ENCODE results near the gene DTNBP1. TPM values are rescaled to one million over a fixed set of nuclear protein-coding genes. Genes with fewer than 3 reads are reported as not detected.

Gene DTNBP1
- total RNA-seq, 8 experiments from 2014 or later, result 7.2 to 32.5 (median 17.0) TPM

DNA sequence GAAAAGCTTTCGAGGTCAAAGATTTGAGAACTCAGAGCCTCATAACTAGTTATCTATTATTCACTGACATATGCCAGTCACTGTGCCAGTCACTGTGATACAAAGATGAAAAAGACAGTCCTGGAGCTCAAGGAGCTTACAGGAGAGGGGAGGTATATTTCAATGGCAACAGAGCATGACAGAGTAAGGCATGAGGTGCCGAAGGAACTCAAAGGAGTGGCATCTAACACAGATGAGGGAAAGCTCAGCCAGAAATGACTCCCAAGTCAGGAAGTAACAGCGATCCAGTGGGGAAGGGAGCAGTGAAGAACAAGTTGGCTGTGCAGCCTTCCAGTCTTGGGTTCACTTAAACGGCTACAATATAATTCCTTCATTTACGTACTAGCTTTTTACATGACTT is 46.6 kb downstream of the DTNBP1 start:
- Histone ChIP-seq H3K4me1 (replicated peaks in 1 of 2) (peaks cover 8 to 9% of the 10 kb centered on the region in 2 donors), H3K27ac (no peak overlapping the region), H3K4me3 (no peak overlapping the region)
- WGBS, 10 experiments, result 20 to 100% (median 70%) methylated on average over 1 to 5 of the region's 5 CpGs
- in situ Hi-C loops (cut with MboI; ENCODE audit: low pct_unique_long_range_greater_than_20kb in 2 of 9, low sequenced_read_pairs in 9 of 9, unreplicated experiment in 9 of 9), result loop anchor here in 3 of 9 experiments (25.0 kb wide), 2 partner anchors 104 to 1479 kb away; no protein-coding TSS in a partner anchor
- peak in 2 of 8 experiments; percentile 18 to 28 for ATAC-seq (replicated peaks in 6 of 8)

DNA sequence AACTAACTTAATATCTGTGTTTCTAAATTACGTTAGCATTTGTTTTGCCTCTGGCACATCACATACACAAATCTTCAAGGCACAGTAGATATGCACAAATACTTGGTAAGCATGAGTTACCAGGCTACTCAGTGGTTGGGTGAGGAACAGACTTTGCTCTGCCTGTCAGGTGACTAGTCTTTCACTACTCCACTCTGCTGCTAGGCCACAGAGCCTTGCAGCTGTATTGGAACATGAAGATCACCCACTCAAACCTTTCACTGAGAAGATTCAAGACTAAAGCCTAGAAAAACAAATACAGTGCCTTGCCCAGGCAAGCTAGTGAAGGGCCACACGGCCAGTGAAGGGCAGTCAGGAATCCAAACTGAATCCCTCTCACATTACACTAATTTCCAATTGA is 47.0 kb downstream of the DTNBP1 start:
- H3K27ac ChIP-seq, result no peak overlapping the region
- in situ Hi-C loops (cut with MboI; ENCODE audit: low pct_unique_long_range_greater_than_20kb in 2 of 9, low sequenced_read_pairs in 9 of 9, unreplicated experiment in 9 of 9), result loop anchor here in 3 of 9 experiments (25.0 kb wide), 2 partner anchors 104 to 1479 kb away; no protein-coding TSS in a partner anchor
- no peak overlapping the region for H3K4me3 ChIP-seq
- 67 to 100% (median 88%) methylated on average over 1 to 2 of the region's 2 CpGs; no CpG with 5 or more reads in 2 of the 10 experiments for WGBS, 10 experiments
- peaks cover 3 to 5% of the 10 kb centered on the region in 2 donors for H3K4me1 ChIP-seq (replicated peaks in 1 of 2)
- peak in 4 of 8 experiments; percentile 37 to 88 (median 74) for ATAC-seq (replicated peaks in 6 of 8)

DNA sequence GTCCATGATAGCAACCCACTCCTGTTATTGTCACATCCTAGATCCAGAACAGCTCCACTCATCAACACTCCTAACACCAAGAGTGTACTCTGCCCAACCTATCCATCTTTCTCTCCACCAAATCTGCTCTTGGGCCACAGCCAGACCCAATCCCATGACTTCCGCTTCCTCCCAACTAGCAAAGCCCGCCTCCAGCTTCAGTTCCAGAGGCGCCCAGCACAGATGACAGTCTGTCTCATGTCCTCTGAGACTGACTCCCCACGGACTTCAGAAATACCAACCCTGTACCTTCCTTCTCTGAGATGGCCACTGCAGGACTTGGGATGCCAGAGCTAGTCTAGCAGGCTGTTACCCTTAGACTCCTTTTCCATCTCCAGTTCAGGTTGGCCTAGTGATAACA is 48.6 kb downstream of the DTNBP1 start:
- 62 to 100% (median 100%) methylated on average over 1 to 4 of the region's 4 CpGs; no CpG with 5 or more reads in 5 of the 10 experiments for WGBS, 10 experiments
- in situ Hi-C loops (cut with MboI; ENCODE audit: low pct_unique_long_range_greater_than_20kb in 2 of 9, low sequenced_read_pairs in 9 of 9, unreplicated experiment in 9 of 9), result loop anchor here in 3 of 9 experiments (25.0 kb wide), 2 partner anchors 102 to 1477 kb away; no protein-coding TSS in a partner anchor

DNA sequence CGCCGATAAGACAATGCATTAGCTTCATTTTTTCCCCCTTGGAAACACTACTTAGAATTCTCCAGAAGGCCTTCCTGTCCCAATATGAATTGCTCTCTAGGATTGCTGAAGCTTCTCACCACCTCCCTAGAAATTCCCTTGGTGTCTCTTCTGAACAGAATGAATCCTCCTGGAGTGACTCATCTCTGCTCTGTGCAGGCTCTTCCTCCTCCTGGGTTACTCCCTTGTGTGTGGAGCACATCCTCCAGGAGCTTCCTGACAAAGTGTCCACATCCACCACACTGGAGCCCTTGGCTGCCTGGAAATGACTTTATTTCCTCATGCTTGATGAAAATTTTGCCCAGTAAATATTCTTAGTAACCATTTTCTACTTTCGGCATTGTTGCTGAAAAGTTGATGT is 54.4 kb downstream of the DTNBP1 start:
- ATAC-seq (replicated peaks in 6 of 8), result peak in 7 of 8 experiments; percentile 22 to 82 (median 42)
- Histone ChIP-seq H3K4me1 (replicated peaks in 1 of 2) (no peaks in the 10 kb centered on the region), H3K27ac (no peak overlapping the region), H3K4me3 (no peak overlapping the region)
- WGBS, 10 experiments, result 14 to 100% (median 69%) methylated on average over 1 to 3 of the region's 3 CpGs; no CpG with 5 or more reads in 2 of the 10 experiments
- in situ Hi-C loops (cut with MboI; ENCODE audit: low pct_unique_long_range_greater_than_20kb in 2 of 9, low sequenced_read_pairs in 9 of 9, unreplicated experiment in 9 of 9), result loop anchor here in 3 of 9 experiments (25.0 kb wide), 2 partner anchors 96 to 1471 kb away; no protein-coding TSS in a partner anchor

More for the DNA sequence above, 48.6 kb downstream of the DTNBP1 start:
- no peak for ATAC-seq (replicated peaks in 6 of 8)
- Histone ChIP-seq H3K4me1 (replicated peaks in 1 of 2) (peaks cover 0 to 5% of the 10 kb centered on the region in 2 donors), H3K27ac (no peak overlapping the region), H3K4me3 (no peak overlapping the region)

DNA sequence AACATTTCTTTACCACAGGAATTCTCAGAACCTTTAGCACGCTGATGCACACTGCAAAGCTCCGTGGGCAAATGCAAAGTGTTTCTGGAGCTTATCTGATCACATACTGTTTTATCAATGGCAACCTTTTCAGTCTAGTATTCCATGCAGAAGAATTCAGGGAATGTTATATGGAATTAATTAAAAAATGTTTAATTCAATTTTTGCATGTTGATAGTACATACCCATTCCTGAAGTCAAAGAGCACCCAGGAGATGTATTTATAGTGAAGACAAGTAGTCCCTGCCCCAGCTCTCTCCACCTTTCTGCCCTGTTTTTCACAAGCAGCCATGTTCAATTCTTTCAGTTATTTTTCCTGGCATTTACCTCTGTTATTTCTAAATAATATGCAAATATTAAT is 55.2 kb downstream of the DTNBP1 start:
- no peak overlapping the region for H3K4me3 ChIP-seq
- peak in 1 of 8 experiments; percentile 16 for ATAC-seq (replicated peaks in 6 of 8)
- H3K4me1 ChIP-seq (replicated peaks in 1 of 2), result no peaks in the 10 kb centered on the region
- in situ Hi-C loops (cut with MboI; ENCODE audit: low pct_unique_long_range_greater_than_20kb in 2 of 9, low sequenced_read_pairs in 9 of 9, unreplicated experiment in 9 of 9), result loop anchor here in 3 of 9 experiments (25.0 kb wide), 2 partner anchors 95 to 1470 kb away; no protein-coding TSS in a partner anchor
- 0 to 92% (median 80%) methylated on average over 2 of the region's 2 CpGs; no CpG with 5 or more reads in 5 of the 10 experiments for WGBS, 10 experiments
- H3K27ac ChIP-seq, result no peak overlapping the region

DNA sequence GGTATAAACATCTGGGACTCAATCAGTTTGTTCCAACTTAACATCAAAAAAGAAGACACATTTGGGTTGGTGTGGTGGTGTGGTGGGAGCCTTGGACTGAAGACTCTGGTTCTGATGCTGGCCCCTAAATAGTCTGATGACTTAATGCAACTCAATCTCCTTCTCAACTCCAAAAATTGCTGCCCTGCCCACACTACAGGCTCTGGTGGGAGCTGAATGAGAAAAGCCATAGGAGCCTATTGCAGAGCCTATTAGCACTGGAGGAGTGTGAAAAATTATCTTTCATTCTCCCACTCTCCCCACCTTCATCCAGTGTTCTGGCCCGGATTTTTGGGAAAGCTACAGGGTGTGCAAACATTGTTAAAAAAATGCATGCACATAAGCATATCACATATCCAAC is 56.5 kb downstream of the DTNBP1 start:
- no peaks in the 10 kb centered on the region for H3K4me1 ChIP-seq (replicated peaks in 1 of 2)
- H3K4me3 ChIP-seq, result no peak overlapping the region
- peak in 3 of 8 experiments; percentile 32 to 46 (median 34) for ATAC-seq (replicated peaks in 6 of 8)
- in situ Hi-C loops (cut with MboI; ENCODE audit: low pct_unique_long_range_greater_than_20kb in 2 of 9, low sequenced_read_pairs in 9 of 9, unreplicated experiment in 9 of 9), result loop anchor here in 3 of 9 experiments (25.0 kb wide), 2 partner anchors 94 to 1469 kb away; no protein-coding TSS in a partner anchor
- H3K27ac ChIP-seq, result no peak overlapping the region
- 0 to 100% (median 80%) methylated on average over 1 of the region's 1 CpG for WGBS, 10 experiments

DNA sequence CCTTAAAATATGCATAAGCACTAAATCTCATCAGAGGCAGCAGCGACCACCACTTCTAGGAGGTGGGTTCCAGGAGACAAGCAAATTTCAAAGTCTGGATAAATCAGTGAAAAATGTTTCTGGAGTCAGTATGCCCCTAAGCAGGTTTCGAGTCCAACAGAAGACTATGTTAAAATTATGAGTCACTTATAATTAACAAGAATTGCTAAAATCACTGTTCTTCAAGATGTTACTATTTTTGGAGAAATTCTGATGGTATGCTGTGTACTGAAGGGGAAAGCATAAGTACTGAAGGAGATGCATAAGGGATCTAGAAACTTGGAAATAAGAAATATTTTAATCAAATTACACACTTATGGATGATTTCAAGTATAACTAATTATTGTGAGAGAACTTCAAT is 58.0 kb downstream of the DTNBP1 start:
- H3K4me3 ChIP-seq, result no peak overlapping the region
- no peak overlapping the region for H3K27ac ChIP-seq
- H3K4me1 ChIP-seq (replicated peaks in 1 of 2), result no peaks in the 10 kb centered on the region
- in situ Hi-C loops (cut with MboI; ENCODE audit: low pct_unique_long_range_greater_than_20kb in 2 of 9, low sequenced_read_pairs in 9 of 9, unreplicated experiment in 9 of 9), result loop anchor here in 3 of 9 experiments (25.0 kb wide), 2 partner anchors 93 to 1468 kb away; no protein-coding TSS in a partner anchor
- WGBS, 10 experiments, result 0 to 100% (median 88%) methylated on average over 1 to 2 of the region's 2 CpGs
- ATAC-seq (replicated peaks in 6 of 8), result peak in 3 of 8 experiments; percentile 62 to 65 (median 64)

DNA sequence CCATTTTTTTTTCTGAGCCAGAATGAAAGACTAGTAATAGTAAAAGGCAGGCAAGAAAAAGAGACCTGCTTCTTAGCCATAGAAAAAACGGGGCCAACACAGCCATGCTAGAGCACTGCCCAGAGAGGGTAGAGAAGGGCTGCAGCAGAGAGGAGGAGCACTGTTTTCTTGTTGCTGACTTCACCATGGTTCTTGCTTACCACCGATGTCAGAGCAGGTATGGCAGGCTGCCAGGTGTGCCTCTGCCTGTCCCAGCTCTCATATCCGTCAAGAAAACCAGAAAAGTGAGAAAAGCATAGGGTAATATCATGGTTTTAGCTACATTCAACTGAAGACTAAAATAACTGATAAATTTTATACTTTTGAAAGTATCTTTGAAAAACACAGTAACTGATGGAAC is 60.7 kb downstream of the DTNBP1 start:
- WGBS, 10 experiments, result 60 to 100% (median 86%) methylated on average over 1 to 3 of the region's 3 CpGs; no CpG with 5 or more reads in 1 of the 10 experiments
- no peak overlapping the region for H3K27ac ChIP-seq

DNA sequence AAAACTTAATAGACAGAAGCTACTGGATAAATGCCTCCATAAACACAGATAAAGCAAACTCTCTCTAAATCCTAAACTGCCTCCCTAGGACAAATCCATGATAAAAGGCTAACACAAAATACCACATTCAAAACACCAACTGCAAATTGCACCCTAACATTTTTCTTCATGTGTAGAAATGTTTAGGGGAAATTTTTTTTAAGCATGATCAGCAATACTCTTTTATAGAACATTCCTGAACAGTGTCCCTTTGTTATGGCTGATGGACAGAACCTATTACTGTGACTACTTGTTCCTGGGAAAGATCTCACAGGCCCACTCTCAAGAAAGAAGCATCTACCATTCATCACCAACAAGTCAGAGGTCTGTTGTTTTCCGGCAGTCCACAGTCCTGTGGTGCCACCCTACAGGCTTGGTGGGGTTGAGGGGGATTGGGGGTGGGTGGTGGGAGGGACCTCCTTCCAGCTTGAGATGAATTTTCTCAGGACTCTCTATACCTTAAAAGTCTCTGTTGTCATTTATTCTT is 64.5 kb downstream of the DTNBP1 start:
- no CpG with 5 or more reads among the region's 1 CpG for WGBS, 10 experiments
- no peak overlapping the region for H3K4me3 ChIP-seq
- in situ Hi-C loops (cut with MboI; ENCODE audit: low pct_unique_long_range_greater_than_20kb in 2 of 9, low sequenced_read_pairs in 9 of 9, unreplicated experiment in 9 of 9), result no loop called here
- peak in 5 of 8 experiments; percentile 38 to 73 (median 53) for ATAC-seq (replicated peaks in 6 of 8)
- H3K4me1 ChIP-seq (replicated peaks in 1 of 2), result peaks cover 2 to 3% of the 10 kb centered on the region in 2 donors
- no peak overlapping the region for H3K27ac ChIP-seq

More for the DNA sequence above, 60.7 kb downstream of the DTNBP1 start:
- no peak overlapping the region for H3K4me3 ChIP-seq
- no peak for ATAC-seq (replicated peaks in 6 of 8)
- peaks cover 2 to 3% of the 10 kb centered on the region in 2 donors for H3K4me1 ChIP-seq (replicated peaks in 1 of 2)
- in situ Hi-C loops (cut with MboI; ENCODE audit: low pct_unique_long_range_greater_than_20kb in 2 of 9, low sequenced_read_pairs in 9 of 9, unreplicated experiment in 9 of 9), result loop anchor here in 3 of 9 experiments (25.0 kb wide), 2 partner anchors 90 to 1465 kb away; no protein-coding TSS in a partner anchor

DNA sequence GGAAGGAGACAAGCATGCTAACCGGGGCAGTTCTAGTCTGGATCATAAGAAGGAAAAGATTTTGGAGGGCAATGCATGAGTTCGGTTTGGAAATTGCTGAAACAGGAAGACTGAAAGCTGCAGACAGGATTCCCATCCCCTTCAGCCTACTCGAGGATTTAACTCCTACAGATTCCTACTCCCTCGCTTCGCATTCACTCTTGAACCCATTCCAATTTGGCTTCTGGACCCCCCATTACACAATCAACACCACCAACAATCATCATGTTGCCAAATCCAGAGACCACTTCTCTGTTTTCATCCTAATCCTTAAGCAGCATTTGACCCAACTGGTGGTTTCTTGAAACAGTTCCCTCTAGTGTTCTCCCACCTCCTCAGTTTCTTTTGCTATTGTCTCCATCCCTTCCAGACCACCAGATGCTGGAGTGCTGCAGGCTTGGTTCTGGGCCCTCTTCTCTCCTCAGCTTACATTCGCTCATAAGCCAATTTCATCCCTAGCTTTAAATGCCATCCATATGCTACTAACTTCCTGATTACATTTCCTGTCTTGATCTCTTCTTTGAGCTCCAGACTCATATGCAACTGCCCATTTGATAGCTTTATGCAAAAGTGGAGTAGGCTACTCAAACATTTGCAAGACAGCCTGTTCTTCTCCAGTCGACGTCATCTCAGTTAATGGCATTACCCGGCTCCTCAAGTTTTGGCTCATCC is 66.5 kb downstream of the DTNBP1 start:
- WGBS, 10 experiments, result 59 to 100% (median 93%) methylated on average over 1 to 8 of the region's 9 CpGs; no CpG with 5 or more reads in 1 of the 10 experiments
- H3K27ac ChIP-seq, result no peak overlapping the region
- in situ Hi-C loops (cut with MboI; ENCODE audit: low pct_unique_long_range_greater_than_20kb in 2 of 9, low sequenced_read_pairs in 9 of 9, unreplicated experiment in 9 of 9), result no loop called here
- peaks cover 2 to 3% of the 10 kb centered on the region in 2 donors for H3K4me1 ChIP-seq (replicated peaks in 1 of 2)
- peak in 2 of 8 experiments; percentile 13 to 57 for ATAC-seq (replicated peaks in 6 of 8)
- H3K4me3 ChIP-seq, result no peak overlapping the region

DNA sequence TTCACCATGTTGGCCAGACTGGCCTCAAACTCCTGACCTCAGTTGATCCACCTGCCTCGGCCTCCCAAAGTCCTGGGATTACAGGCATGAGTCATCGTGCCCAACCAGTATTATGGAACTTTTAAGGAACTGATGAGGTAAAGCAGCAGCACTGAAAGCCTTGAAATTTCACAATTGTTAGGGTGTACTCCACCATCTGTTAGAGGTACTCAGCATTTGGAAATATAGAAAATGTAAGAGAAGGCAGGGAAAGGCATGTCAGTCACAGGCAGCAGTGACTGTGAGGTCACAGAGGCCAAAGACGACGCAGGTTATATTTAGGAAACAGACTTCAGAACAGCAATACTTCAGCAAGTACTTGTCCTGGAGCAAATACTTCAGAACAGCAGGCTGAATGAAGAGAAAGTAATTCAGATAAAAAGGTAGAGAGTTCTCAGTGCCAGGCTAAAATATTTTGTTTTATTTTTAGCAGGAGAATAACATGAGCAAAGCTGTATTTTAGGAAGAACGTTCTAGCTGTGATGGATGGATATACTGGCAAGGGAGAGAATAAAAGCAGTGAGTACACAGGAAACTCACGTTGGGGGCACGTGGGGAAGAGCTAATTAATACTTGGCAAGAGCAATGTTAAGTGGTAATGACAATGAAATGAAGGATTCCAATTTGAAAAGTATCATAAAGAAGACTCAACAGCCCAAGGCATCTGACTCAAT is 67.2 kb downstream of the DTNBP1 start:
- WGBS, 10 experiments, result 50 to 93% (median 80%) methylated on average over 3 to 7 of the region's 7 CpGs
- no peak overlapping the region for H3K4me3 ChIP-seq
- in situ Hi-C loops (cut with MboI; ENCODE audit: low pct_unique_long_range_greater_than_20kb in 2 of 9, low sequenced_read_pairs in 9 of 9, unreplicated experiment in 9 of 9), result no loop called here
- H3K27ac ChIP-seq, result no peak overlapping the region
- H3K4me1 ChIP-seq (replicated peaks in 1 of 2), result peaks cover 2 to 3% of the 10 kb centered on the region in 2 donors
- ATAC-seq (replicated peaks in 6 of 8), result peak in 1 of 8 experiments; percentile 35

DNA sequence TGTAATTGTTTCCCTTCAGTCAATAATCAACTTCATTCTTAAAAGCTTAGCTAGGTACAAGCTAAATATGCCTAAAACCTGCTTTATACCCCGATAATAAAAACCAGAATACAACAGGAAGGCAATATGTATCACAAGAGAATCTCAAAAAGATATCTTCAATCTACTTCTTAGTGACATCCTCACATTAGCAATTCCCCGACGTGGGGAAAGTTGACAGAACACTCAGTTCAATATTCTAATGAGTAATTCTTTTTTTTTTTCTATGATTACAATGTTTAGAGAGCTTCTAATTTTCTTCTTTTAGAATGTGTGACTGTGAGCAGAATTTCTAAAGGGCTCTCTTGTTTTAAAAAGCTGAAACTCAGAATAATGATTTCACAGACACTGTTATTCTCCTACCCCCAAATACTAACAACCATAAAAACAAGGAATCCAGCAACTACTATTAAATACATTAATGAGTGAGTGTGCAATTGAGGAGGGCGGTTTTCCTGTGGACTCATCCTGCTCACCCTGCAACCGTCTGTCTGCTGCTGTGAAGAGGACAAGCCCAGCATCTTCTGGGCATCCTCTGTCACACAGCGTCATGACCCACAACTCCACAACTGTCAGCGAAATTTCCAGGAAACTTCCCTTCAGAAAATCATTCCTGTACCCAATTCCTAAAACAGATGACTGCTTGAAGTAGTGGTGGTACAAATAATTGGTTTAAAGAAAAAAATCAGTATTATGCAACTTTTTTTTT is 68.1 kb downstream of the DTNBP1 start:
- 75 to 100% (median 90%) methylated on average over 1 to 7 of the region's 7 CpGs for WGBS, 10 experiments
- no peak overlapping the region for H3K27ac ChIP-seq
- in situ Hi-C loops (cut with MboI; ENCODE audit: low pct_unique_long_range_greater_than_20kb in 2 of 9, low sequenced_read_pairs in 9 of 9, unreplicated experiment in 9 of 9), result no loop called here
- H3K4me1 ChIP-seq (replicated peaks in 1 of 2), result peaks cover 2 to 3% of the 10 kb centered on the region in 2 donors
- ATAC-seq (replicated peaks in 6 of 8), result no peak
- H3K4me3 ChIP-seq, result no peak overlapping the region
